ENCODE results near the gene EPHA6. TPM values are rescaled to one million over a fixed set of nuclear protein-coding genes. Genes with fewer than 3 reads are reported as not detected.

Gene EPHA6
- total RNA-seq, 4 donors from 2014 or later = 0.60 to 3.8 (median 3.0) TPM

DNA sequence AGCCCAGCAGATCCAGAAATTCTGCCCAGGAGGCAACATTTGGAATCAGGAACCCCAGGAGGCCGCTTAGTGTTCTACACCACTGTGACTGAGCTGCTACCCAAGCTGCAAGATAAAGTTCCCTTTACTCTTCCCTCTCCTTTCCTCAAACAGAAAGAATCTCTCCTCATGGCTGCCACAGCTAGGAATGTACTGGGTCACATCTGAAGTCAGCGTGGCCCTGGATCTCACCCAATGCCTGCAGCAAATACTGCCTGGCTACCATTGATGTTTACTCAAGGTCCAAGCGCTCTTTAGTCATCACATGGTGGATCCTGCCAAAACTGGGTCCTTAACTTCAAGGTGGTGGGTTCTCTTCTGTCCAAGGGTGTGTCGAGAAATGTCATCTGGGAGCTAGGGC is 382.7 kb downstream of the EPHA6 start:
- in situ Hi-C loops (cut with MboI; ENCODE audit: low pct_ligation_motif_present in 1 of 4, low pct_unique_long_range_greater_than_20kb in 1 of 4, low sequenced_read_pairs in 3 of 4) = no loop called here
- Histone ChIP-seq H3K36me3 (no peaks in the 10 kb centered on the region), H3K9me3 (no peaks in the 10 kb centered on the region), H3K27ac (no peak overlapping the region), H3K4me3 (no peak overlapping the region), H3K27me3 (no peaks in the 10 kb centered on the region), H3K4me1 (no peaks in the 10 kb centered on the region)
- WGBS, 2 donors (ENCODE audit: low coverage in 1 of 2) = 91% methylated on average over 4 of the region's 4 CpGs; no CpG with 5 or more reads in 1 of the 2 donors
- intact Hi-C loops (cut with DNase I; ENCODE audit: low total_unique reads) = no loop called here
- DNase-seq = no peak
- TF ChIP-seq EP300 (IDR thresholded peaks at IDR 0.05; ENCODE audit: low read depth) = no peak
- TF ChIP-seq POLR2AphosphoS5 (IDR thresholded peaks at IDR 0.05) = no peak
- no peak for TF ChIP-seq POLR2A (IDR thresholded peaks at IDR 0.05)

GRCh38 chr3:97197830-97198229 is 383.4 kb downstream of the EPHA6 start:
- in situ Hi-C loops (cut with MboI; ENCODE audit: low pct_ligation_motif_present in 1 of 4, low pct_unique_long_range_greater_than_20kb in 1 of 4, low sequenced_read_pairs in 3 of 4) = no loop called here

GRCh38 chr3:97200387-97200786 is 386.0 kb downstream of the EPHA6 start:
- no peaks in the 10 kb centered on the region for H3K27me3 ChIP-seq
- no peak overlapping the region for H3K27ac ChIP-seq
- WGBS, 2 donors (ENCODE audit: low coverage in 1 of 2) = 91 to 97% methylated on average over 3 of the region's 3 CpGs
- TF ChIP-seq, protein P1, sequence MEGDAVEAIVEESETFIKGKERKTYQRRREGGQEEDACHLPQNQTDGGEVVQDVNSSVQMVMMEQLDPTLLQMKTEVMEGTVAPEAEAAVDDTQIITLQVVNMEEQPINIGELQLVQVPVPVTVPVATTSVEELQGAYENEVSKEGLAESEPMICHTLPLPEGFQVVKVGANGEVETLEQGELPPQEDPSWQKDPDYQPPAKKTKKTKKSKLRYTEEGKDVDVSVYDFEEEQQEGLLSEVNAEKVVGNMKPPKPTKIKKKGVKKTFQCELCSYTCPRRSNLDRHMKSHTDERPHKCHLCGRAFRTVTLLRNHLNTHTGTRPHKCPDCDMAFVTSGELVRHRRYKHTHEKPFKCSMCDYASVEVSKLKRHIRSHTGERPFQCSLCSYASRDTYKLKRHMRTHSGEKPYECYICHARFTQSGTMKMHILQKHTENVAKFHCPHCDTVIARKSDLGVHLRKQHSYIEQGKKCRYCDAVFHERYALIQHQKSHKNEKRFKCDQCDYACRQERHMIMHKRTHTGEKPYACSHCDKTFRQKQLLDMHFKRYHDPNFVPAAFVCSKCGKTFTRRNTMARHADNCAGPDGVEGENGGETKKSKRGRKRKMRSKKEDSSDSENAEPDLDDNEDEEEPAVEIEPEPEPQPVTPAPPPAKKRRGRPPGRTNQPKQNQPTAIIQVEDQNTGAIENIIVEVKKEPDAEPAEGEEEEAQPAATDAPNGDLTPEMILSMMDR (IDR thresholded peaks at IDR 0.05) = no peak
- no peak for TF ChIP-seq POLR2AphosphoS5 (IDR thresholded peaks at IDR 0.05)
- no peak for TF ChIP-seq EP300 (IDR thresholded peaks at IDR 0.05; ENCODE audit: low read depth)
- no peak for TF ChIP-seq POLR2A (IDR thresholded peaks at IDR 0.05)
- no peaks in the 10 kb centered on the region for H3K9me3 ChIP-seq
- no peak for DNase-seq
- intact Hi-C loops (cut with DNase I; ENCODE audit: low total_unique reads) (no loop called here), in situ Hi-C loops (cut with MboI; ENCODE audit: low pct_ligation_motif_present in 1 of 4, low pct_unique_long_range_greater_than_20kb in 1 of 4, low sequenced_read_pairs in 3 of 4) (no loop called here)
- H3K4me1 ChIP-seq = no peaks in the 10 kb centered on the region
- H3K36me3 ChIP-seq = no peaks in the 10 kb centered on the region
- no peak overlapping the region for H3K4me3 ChIP-seq

More at GRCh38 chr3:97197830-97198229, 383.4 kb downstream of the EPHA6 start:
- H3K9me3 ChIP-seq = no peaks in the 10 kb centered on the region
- H3K36me3 ChIP-seq = no peaks in the 10 kb centered on the region
- intact Hi-C loops (cut with DNase I; ENCODE audit: low total_unique reads) = no loop called here
- H3K4me1 ChIP-seq = no peaks in the 10 kb centered on the region
- DNase-seq = no peak
- H3K27me3 ChIP-seq = no peaks in the 10 kb centered on the region
- TF ChIP-seq EP300 (IDR thresholded peaks at IDR 0.05; ENCODE audit: low read depth) = no peak
- no peak for TF ChIP-seq POLR2A (IDR thresholded peaks at IDR 0.05)
- TF ChIP-seq, protein P1 (IDR thresholded peaks at IDR 0.05) = no peak
- TF ChIP-seq POLR2AphosphoS5 (IDR thresholded peaks at IDR 0.05) = no peak
- 76% methylated on average over 1 of the region's 1 CpG; no CpG with 5 or more reads in 1 of the 2 donors for WGBS, 2 donors (ENCODE audit: low coverage in 1 of 2)
- H3K27ac ChIP-seq = no peak overlapping the region
- no peak overlapping the region for H3K4me3 ChIP-seq

GRCh38 chr3:97201814-97202213 is 387.4 kb downstream of the EPHA6 start:
- in situ Hi-C loops (cut with MboI; ENCODE audit: low pct_ligation_motif_present in 1 of 4, low pct_unique_long_range_greater_than_20kb in 1 of 4, low sequenced_read_pairs in 3 of 4) (no loop called here), intact Hi-C loops (cut with DNase I; ENCODE audit: low total_unique reads) (no loop called here)

More at GRCh38 chr3:97201814-97202213, 387.4 kb downstream of the EPHA6 start:
- Histone ChIP-seq H3K27ac (no peak overlapping the region), H3K9me3 (no peaks in the 10 kb centered on the region), H3K27me3 (no peaks in the 10 kb centered on the region), H3K4me3 (no peak overlapping the region), H3K4me1 (no peaks in the 10 kb centered on the region), H3K36me3 (no peaks in the 10 kb centered on the region)
- DNase-seq = no peak
- WGBS, 2 donors (ENCODE audit: low coverage in 1 of 2) = 72% methylated on average over 2 of the region's 2 CpGs; no CpG with 5 or more reads in 1 of the 2 donors
- TF ChIP-seq POLR2AphosphoS5 (IDR thresholded peaks at IDR 0.05) (no peak), EP300 (IDR thresholded peaks at IDR 0.05; ENCODE audit: low read depth) (no peak), POLR2A (IDR thresholded peaks at IDR 0.05) (no peak)
- TF ChIP-seq, protein P1 (IDR thresholded peaks at IDR 0.05) = no peak

Measured in transverse colon (tissue), 4 donors.